ENCODE data around the gene PADI4. TPM values are rescaled to one million over a fixed set of nuclear protein-coding genes. Genes with fewer than 3 reads are reported as not detected.

The PADI4 gene
- total RNA-seq, 1 experiment from 2014 or later, result not detected

DNA sequence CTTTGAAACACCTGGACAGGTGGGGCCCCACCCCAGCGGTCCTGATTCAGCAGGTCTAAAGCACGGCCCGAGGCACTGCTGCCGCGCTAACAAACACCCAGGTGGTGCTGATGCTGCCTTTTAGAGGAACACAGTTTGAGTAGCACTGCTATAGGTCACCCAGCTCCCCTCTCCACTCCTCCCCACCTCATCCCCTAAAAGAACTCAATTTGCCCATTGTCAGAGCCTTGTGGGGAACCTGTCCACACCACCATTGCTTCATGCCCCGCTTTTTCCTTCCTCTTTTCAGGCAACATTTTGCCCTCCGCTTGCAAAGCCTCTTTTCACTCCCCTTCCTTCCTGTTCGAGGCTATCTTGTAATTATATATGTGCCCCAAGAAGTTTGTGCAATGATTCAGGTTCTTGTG is 26.2 kb upstream of the PADI4 start:
- no peak for DNase-seq (ENCODE audit: low read depth)

DNA sequence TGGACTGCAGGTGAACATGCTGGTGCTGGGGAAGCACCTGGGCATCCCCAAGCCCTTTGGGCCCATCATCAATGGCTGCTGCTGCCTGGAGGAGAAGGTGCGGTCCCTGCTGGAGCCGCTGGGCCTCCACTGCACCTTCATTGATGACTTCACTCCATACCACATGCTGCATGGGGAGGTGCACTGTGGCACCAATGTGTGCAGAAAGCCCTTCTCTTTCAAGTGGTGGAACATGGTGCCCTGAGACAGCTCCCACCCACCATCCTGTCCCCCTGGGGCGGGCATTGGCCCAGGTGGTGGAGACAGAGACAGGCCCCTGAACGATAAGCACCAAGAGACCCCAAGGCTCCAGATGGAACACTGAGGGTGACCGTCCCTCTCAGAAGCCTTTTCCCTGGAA is 25.2 kb upstream of the PADI4 start:
- no peak for DNase-seq (ENCODE audit: low read depth)

DNA sequence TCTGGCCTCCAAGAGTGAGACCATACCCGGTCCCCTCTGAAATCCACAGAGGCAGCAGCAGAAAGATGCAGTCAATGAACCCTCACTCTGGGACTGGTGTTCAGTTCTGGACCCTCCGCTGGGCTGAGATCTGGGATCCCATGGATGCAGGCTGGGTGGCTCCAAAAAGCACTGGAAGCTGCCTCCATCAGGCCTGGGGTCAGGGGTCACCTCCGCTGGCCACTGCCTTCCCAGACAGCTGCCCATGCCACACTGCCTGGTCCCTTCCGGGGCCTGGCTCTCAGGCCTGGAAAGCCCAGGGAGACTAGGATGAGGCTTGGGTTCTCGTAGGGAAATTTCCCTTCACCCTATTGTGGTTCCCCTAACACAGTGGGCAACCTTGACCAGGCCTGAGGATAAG is 21.4 kb upstream of the PADI4 start:
- no peak for DNase-seq (ENCODE audit: low read depth)

DNA sequence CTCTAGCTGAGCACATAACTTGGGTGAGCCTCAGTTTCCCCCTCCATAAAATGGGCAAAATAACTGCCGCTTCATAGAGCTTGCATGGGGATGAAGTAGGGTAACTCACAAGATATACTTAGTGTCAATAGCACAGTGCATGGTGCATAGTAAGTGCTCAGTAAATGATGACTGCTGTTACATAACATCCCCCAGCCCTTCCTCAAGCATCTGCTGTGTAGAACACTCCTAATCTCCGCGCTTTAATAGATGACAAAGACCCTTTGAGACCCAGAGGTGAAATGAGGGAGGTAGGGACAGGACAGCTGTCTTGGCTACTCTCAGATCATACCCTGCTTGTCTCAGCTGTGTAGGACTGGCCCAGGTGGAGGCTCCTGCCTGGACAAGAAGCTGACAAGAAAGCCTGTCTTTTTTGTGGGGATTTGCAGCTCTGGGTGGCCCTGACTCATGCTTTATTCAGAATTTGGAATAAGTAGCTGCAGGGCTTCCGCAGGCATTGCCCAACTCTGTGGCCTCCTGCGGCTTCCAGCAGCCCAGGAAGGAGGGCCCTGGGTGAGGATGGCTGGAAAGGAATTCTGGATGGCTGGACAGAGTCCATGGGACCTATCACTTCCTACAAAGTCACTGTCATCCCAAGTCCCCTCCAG is 20.7 kb upstream of the PADI4 start:
- peak; percentile 79 for DNase-seq (ENCODE audit: low read depth)

DNA sequence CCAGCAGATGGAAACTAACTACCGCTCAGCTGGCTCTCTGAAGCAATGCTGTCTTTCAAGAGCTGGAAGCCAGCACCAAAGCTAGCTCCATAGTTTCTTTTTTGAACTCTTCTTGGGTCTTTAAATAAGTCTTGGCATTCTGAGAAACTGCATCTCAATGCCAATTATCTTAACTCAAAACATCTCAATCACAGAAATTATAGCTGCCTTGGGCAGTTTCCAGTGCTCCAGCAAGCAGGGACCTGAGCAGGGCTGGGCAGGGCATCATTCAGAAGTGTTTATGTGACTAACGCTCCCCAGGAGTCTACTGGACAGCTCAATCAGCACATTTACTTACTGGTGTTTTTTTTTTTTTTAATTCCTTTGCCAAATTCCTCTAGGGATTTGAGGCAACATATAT is 18.3 kb upstream of the PADI4 start:
- DNase-seq (ENCODE audit: low read depth), result no peak

DNA sequence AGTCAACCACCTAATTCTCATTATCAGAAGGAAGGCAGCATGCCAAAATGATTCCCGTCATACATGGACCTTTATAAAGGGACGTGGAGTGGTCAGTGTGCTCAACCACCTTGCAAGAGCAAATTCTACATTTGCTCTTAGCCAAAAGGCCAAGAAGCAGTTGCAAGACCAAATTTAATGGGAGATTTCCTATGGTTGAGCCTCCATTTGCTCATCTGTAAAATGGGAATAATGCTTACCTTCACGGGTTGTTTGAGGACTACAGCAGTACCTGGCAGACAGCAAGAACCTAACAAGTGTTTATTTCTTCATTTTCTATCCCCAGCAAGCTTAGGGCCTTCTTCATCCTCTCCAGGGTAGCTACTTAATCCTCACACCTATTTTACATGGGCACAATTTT is 17.4 kb upstream of the PADI4 start:
- DNase-seq (ENCODE audit: low read depth), result no peak

DNA sequence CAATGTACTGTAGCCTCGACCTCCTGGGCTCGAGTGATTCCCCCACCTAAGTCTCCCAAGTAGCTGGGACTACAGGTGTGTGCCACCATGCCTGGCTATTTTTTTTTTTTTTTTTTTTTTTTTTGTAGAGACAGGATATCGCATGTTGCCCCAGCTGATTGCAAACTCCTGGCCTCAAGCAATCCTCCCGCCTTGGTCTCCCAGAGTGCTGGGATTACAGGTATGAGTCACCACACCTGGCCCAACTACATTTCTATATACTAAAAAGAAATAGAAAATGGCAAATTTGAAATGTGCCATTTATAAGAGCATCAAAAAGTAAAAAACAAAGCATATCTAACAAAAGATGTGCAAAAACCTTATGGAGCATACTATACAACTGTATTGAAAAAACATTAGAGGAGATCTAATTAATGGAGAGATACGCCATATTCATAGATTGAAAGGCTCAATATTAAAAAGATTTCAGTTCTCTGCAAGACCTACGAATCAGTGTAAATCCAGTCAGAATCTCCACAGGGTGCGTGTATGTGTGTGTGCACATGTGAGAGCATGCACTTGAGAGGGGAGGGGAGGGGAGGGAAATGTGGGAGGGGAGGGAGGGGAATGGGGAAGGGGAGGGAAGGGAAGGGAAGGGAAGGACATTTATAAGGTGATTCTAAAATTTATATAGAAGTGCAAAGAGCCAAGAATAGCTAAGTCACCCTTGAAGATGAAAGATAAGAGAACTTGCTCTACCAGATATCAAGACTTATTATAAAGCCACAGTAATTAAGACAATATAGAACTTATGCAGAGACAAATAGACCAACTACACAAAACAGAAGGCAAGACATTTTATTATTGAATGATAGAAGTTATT is 15.5 kb upstream of the PADI4 start:
- DNase-seq (ENCODE audit: low read depth), result no peak

DNA sequence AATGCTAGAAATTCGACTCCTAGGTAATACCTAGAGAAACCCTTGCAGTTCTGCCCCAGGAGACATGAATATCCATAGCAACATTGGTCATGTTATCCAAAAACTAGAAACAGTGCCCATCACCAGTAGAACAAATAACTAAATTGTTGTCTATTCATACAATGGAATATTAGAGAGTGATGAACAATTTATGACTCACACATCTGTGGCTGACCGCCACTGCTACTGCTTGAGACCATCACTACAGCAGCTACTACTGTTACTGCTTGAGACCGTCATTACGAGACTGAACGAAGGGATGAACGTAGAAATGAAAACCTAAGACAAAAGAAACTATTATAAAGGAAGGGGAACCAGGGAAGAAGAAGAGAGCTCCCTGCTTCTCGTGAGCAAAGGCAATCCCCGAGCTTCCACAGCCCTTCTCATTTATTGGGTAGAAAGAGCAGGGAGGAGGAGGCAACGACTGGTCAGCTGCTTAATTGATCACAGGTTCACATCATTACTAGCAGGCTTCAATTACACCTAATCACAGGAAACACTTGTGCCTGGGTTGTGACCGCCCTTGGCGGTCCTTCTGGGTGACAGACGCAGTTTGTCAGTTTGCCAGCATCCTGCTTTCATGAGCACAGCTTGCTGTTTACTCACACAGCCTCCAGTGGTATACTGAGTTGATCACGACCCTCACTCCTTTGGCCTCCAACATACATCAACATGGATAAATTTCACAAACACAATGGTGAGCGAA is 14.1 kb upstream of the PADI4 start:
- DNase-seq (ENCODE audit: low read depth), result no peak

DNA sequence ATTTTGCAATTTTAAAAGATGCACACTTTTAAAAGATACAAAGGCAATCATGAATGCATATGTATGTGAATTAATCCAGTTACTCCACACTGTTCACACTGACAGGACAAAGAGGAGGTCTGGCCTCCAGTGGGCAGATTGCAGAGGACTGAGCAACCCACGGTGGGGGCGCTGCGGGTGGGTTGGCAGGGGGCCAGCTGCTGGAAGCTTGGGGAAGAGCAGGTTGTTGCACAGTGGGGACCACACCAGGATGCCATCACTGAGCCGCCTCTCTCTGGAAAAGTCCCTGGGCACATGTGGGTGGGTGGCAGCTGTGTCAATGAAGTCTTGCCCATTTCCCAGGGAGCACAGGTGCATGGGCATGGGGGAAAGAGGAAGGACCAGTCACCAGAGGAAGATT is 12.7 kb upstream of the PADI4 start:
- DNase-seq (ENCODE audit: low read depth), result no peak

DNA sequence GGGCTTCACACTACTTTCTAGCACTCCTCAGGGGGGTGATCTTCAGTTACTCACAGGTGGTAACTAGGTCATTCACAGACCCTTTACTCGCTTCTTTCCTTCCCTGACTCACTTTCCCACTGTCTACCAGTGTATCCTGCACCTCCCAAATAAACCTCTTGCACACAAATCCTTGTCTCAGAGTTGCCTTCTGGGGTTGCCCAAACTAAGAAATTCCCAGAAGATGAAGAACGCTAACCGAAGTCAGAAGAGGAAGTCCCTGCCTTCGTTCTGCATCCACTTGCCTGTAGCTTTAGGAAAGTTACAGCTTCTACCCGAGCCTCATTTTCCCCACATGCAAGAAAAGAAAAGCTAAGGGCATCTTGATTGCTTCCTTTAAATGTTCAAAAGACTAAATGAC is 11.9 kb upstream of the PADI4 start:
- DNase-seq (ENCODE audit: low read depth), result no peak

DNA sequence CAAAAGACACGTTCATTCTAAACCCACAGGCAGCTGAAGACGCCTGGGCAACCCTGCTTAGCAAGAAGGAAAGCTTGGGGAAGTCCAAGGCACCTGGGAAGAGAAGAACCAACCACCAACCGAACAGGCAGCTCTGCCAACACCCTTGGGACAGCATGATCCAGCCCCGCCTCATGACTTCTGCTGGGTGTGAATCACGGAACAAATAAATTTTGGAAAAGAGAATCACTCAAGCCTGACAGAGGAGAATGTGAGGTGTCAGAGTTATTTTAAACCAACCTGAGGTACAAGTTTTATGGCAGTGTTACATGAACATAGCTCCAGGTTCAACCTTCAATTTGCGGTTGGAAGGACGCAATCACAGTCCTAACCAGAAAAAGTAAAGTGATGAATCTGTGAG is 10.0 kb upstream of the PADI4 start:
- no peak for DNase-seq (ENCODE audit: low read depth)

DNA sequence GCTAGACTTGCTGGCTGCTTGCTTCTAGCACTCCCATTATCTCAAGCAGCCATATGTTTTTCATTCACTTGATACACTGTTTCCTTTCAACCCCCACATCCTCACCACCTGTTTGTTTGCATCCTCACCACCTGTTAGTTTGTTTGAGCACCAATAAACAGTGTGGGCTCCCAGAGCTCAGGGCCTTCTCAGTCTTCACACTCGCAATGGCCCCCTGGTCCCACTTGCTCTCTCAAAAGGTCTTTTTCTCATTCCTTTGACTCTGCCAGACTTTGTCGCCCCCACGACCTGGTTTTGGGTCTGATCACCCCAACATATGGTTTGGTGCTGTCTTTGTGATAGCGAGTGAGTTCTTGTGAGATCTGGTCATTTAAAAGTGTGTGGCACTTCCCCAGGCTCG is 6.2 kb upstream of the PADI4 start:
- no peak for DNase-seq (ENCODE audit: low read depth)

DNA sequence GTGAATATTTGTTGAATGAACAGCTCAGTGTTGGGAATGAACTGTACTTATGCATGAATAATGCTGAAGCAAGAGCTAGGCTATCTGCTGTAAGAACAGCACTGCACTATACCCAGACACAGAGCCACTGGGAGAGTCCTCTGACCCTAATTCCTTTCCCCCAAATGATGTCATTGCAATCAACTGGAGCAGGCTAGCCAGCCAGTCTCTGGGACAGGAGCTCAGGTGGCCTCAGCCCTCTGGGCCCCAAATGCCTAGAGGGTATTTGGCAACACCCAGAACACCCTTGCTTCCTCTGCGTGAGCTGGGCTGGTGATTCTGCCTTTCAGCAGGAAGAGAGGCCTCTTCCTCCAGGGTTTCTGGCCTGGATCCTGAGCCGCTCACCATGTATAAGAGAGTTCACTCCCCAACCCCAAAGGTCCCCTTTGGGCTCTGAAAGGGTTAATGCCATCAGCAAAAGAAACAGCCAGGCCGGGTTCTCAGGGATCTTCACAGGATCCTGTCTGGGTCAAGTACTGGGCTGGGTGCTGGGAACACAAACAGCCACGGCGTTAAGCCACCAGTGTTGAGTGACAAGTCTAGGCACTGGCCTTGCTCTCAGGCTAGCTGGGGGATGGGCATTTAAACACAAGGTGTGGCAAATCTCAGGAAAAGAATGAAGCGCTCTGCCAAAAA is 3.7 kb upstream of the PADI4 start:
- DNase-seq (ENCODE audit: low read depth), result no peak

DNA sequence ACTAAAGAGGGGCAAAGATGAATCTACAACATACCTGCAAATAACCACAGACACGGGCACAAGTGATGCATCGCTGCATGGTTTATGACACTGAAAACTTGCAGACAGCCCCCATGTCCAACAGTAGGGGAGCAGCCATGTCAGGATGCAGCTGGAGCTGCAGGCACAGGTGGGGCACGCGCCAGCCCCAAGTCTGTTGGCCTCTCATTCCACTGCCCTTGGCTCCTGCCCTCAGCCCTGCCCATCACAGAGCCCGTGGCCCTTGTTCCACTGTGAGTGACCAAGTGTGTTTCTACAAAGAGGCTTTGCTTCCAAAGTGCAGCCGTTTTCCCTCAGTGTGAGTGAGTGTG is 3.2 kb upstream of the PADI4 start:
- no peak for DNase-seq (ENCODE audit: low read depth)

DNA sequence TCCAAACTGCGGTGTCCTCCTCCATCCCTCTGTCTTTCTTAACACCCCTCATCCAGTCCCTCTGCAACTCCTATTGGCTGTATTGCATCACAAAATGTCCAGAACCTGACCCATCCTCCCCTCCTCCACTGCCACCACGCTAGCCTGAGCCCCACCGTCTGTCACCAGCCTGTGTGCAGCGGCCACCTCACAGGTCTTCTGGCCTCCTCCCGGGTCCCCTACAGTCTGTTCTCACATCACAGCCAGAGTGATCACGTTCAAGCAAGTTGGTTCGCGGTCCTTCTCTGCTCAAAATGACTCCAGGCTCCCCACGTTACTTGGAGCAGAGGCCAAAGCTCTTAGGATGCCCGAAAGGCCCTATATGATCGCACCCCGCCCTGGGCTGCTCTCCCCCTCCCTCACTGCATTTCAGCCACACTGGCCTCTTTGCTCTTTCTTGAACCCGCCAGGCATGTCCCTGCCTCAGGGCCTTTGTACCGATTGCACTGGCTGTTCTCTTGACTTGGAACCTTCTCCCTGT is 2.4 kb upstream of the PADI4 start:
- no peak for DNase-seq (ENCODE audit: low read depth)

DNA sequence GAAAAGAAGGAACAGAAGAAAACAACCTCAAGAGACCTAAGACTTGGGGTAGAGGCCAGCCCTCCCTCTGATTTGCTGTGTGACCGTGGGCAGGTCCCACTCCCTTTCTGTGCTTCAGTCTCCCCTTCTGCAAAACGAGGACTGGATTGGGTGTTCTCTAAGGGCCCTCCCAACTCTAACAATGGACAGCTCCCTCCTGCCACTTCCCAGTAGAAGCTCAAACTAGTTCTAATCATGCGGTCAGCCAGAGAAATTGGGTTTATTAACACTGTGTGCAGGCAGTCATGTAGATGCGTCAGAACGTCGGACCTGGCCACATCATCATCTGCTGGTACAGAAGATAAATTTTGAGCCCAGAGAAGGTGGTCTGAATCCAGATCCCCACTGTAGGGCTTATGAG is 1.6 kb upstream of the PADI4 start:
- DNase-seq (ENCODE audit: low read depth), result no peak

DNA sequence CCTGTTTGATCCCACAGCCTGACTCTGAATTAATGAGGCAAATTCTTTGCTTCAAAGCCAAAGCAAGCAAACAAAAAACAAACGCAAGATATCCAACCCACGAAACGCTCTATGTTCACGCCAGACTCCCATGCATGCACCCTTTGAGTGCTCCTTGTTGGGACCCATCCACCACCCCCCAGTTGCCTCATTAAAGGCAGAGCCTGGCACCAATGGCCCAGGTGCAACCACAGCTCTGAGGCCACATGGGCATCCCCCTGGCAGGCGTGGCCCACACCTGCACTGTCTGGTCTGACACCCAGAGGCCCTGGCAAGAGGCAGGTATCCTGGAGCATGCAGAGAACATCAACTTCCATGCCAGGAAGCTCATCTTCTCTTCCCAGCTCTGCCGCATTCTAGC is 1.1 kb upstream of the PADI4 start:
- no peak for DNase-seq (ENCODE audit: low read depth)

DNA sequence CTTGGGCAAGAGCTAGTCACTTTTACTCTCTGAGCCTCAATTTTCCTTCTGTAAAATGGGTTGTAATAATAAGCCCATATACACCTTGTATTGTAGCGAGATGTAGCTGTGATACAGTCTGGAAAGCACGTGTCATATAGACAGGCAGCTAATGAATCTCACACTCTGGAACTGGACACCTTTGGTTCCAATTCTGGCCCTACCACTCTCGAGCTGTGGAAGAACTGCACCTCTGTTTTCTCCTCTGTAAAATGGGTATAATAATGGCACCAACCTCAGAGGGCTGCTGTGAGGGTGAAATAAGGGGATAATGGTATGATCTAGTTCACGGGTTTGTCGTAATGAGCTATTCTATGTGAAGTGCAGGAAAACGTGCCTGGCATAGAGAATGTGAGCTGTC is 668 bp upstream of the PADI4 start:
- DNase-seq (ENCODE audit: low read depth), result no peak

DNA sequence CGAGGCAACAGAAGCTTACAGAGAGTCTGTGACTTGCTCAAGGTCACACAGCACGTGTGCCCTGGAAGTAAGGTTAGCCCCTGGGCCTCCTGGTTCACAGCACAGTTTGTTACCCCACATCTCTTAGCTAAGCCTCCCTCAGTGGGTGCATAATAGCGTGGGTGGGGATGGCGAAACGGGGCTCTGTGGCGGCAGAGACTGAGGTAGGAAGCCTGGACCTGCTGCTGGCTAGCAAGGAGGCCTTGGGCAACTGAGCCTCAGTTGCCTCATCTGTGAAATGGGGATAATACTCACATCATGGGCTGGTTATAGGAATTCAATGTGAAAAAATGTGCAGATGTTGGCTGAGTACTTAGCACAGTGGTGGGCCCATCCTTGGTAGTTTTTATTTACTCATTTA is 596 bp downstream of the PADI4 start:
- DNase-seq (ENCODE audit: low read depth), result no peak

DNA sequence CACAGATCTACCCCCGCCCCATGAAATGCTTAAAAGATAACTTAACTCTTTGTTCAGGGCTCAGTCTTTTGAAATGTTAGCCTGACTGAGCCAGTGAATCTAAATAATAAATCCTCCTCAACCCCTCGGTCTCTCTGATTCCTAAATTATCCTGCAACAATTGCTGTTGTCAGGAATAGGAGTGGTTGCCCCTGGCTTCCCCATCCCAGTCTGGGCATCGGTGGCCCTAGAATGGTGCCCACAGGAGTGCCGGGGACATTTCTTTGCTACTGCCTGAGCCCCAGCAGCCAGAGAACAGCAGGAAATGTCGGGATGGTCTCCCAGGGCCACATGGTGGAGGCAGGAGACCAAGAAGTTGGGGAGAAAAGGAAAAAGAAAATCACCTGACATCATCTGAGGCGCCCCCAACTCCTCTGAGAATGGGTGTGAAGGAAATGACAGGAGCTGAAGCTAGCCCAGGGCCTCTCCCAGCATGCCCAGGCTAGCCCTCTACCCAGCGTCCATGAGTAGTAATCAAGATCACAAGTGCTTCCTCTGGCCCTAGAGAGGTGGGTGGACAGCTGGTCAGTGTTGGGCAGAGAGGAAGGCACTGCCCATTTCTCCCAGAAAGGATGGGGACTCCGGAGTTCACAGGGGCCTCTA is 1.6 kb downstream of the PADI4 start:
- no peak for DNase-seq (ENCODE audit: low read depth)

DNA sequence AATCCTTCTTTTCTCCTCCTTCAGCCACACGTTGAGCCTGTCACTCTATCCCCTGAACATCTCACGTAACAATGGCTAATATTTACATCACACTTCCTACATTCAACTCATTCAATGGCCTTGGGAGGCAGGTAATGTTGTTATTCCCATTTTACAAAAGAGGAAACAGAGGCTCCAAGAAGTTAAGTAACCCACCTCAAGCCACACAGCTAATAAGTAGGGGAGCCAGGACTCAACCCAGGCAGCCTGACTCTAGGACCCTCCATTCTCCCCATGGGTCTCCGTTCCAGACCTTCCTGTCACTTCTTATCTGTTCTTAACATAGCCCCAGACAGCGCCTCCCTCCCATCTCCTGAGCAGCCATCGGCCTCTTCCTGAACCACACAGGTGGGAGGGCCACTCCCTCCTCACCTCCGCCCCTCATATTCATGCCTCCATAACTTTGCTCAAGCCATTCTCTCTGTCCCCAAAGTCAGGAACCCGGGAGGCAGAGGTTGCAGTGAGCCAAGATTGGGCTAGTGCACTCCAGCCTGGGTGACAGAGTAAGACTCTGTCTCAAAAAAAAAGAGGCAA is 2.2 kb downstream of the PADI4 start:
- DNase-seq (ENCODE audit: low read depth), result no peak

Measured in LHCN-M2 (cell line).